GM10248 (cell line): Measurements from ENCODE around the gene SH2D6.

Experiments used
- CTCF ChIA-PET: fragments of 300-600 bp; sonication (Branson Sonifier 250); formaldehyde crosslinking; extraction: SDS; loops from one replicate; lab custom pipeline; 2021; ENCODE audit warnings: antibody characterized with exemption; lab: Yijun Ruan, JAX
- POLR2A ChIA-PET: fragments of 350-650 bp; sonication (Branson Sonifier 250); formaldehyde crosslinking; extraction: SDS; loops from one replicate; lab custom pipeline; 2020; ENCODE audit warnings: antibody characterized with exemption; lab: Yijun Ruan, JAX
- DNase-seq: peaks from one replicate; pipeline ENCODE4 v3.0.0; 2012; ENCODE audit errors: extremely low spot score
- CTCF ChIP-seq: IDR thresholded peaks from 2 replicates; pipeline ENCODE4 v1.5.1; 2012; ENCODE audit warnings: mild to moderate bottlenecking, low read depth; ENCODE audit errors: extremely low read depth, missing control alignments, control extremely low read depth

SH2D6 gene

GRCh38 chr2:85421260-85422071 is 3.0 kb downstream of the SH2D6 start:
- TF ChIP-seq CTCF, result no peak
- CTCF ChIA-PET, result interaction anchor here (0.7 to 6.3 kb wide), 19 partner anchors 8 to 284 kb away, joined by 3 to 158 read pairs (median 5); partner anchors contain the start of gene GGCX
- DNase-seq, result no peak
- POLR2A ChIA-PET, result interaction anchor here (1.1 kb wide), 1 partner anchor 117 kb away, joined by 3 read pairs; the partner anchor contains the start of gene MAT2A

GRCh38 chr2:85422072-85422457 is 3.6 kb downstream of the SH2D6 start:
- no peak for TF ChIP-seq CTCF
- no peak for DNase-seq
- ChIA-PET CTCF (interaction anchor here (1.1 to 6.3 kb wide), 13 partner anchors 8 to 283 kb away, joined by 3 to 158 read pairs (median 6); no protein-coding TSS in a partner anchor), POLR2A (no interaction called here)

GRCh38 chr2:85423525-85423924 is 5.0 kb downstream of the SH2D6 start:
- ChIA-PET POLR2A (interaction anchor here (1.2 kb wide), 1 partner anchor 115 kb away, joined by 7 read pairs; the partner anchor contains the start of gene MAT2A), CTCF (interaction anchor here (1.1 to 6.3 kb wide), 4 partner anchors 67 to 174 kb away, joined by 3 to 158 read pairs (median 3); no protein-coding TSS in a partner anchor)
- DNase-seq, result no peak
- TF ChIP-seq CTCF, result no peak

- no peak for DNase-seq
- ChIA-PET POLR2A (interaction anchor here (1.6 kb wide), 1 partner anchor 113 kb away, joined by 5 read pairs; no protein-coding TSS in a partner anchor), CTCF (interaction anchor here (0.8 to 1.2 kb wide), 4 partner anchors 12 to 128 kb away, joined by 3 to 4 read pairs (median 3); no protein-coding TSS in a partner anchor)
- no peak for TF ChIP-seq CTCF
Observed at GRCh38 chr2:85425588-85425987, 7.1 kb downstream of the SH2D6 start.

- ChIA-PET CTCF (interaction anchor here (1.1 to 5.0 kb wide), 2 partner anchors 7 to 10 kb away, joined by 6 to 37 read pairs; partner anchors contain the start of gene SH2D6), POLR2A (no interaction called here)
- DNase-seq, result no peak
- no peak for TF ChIP-seq CTCF
Observed at GRCh38 chr2:85427300-85427835, 8.9 kb downstream of the SH2D6 start.

- CTCF ChIA-PET, result interaction anchor here (1.1 to 5.0 kb wide), 5 partner anchors 8 to 132 kb away, joined by 4 to 37 read pairs (median 6); partner anchors contain the start of genes MAT2A and SH2D6
- no peak for TF ChIP-seq CTCF
- DNase-seq, result no peak
- POLR2A ChIA-PET, result interaction anchor here (0.5 to 3.2 kb wide), 2 partner anchors 9 to 110 kb away, joined by 4 to 10 read pairs; partner anchors contain the start of gene MAT2A
Observed at GRCh38 chr2:85428343-85428881, 9.9 kb downstream of the SH2D6 start.
